BLaER1 treated with 17β-estradiol and CSF1 and Interleukin-3, amounts not matched to agents 10 nM and 100 nM (cell line): Measurements from ENCODE around the gene NUBP2.

Experiments used
- H3K27ac ChIP-seq, 11 experiments: shearing (Covaris generic); formaldehyde crosslinking; 2 replicates each; pipeline ENCODE4 v1.8.1; 2022
- H3K27me3 ChIP-seq, 11 experiments: shearing (Covaris generic); formaldehyde crosslinking; 2 replicates each; pipeline ENCODE4 v1.8.1; 2022
- H3K36me3 ChIP-seq, 11 experiments: shearing (Covaris generic); formaldehyde crosslinking; 2 replicates each; pipeline ENCODE4 v1.8.1; 2022
- H3K4me1 ChIP-seq, 10 experiments: shearing (Covaris generic); formaldehyde crosslinking; 2 replicates each; pipeline ENCODE4 v1.8.1; 2022
- H3K4me2 ChIP-seq, 11 experiments: shearing (Covaris generic); formaldehyde crosslinking; 2 replicates each; pipeline ENCODE4 v1.8.1; 2022
- H3K4me3 ChIP-seq, 10 experiments: shearing (Covaris generic); formaldehyde crosslinking; 2 replicates each; pipeline ENCODE4 v1.8.1; 2022
- H3K9ac ChIP-seq, 11 experiments: shearing (Covaris generic); formaldehyde crosslinking; 2 replicates each; pipeline ENCODE4 v1.8.1; 2022
- H3K9me3 ChIP-seq, 11 experiments: shearing (Covaris generic); formaldehyde crosslinking; replicated peaks in 1 of 11; 2 replicates each; pipeline ENCODE4 v1.8.1; 2022
- H4K20me1 ChIP-seq, 11 experiments: shearing (Covaris generic); formaldehyde crosslinking; 2 replicates each; pipeline ENCODE4 v1.8.1; 2022
- Cebpa-rat ChIP-seq, 11 experiments: shearing (Covaris generic); IDR thresholded peaks; 2 replicates each; pipeline ENCODE4 v1.8.1; 2022

NUBP2 gene

DNA sequence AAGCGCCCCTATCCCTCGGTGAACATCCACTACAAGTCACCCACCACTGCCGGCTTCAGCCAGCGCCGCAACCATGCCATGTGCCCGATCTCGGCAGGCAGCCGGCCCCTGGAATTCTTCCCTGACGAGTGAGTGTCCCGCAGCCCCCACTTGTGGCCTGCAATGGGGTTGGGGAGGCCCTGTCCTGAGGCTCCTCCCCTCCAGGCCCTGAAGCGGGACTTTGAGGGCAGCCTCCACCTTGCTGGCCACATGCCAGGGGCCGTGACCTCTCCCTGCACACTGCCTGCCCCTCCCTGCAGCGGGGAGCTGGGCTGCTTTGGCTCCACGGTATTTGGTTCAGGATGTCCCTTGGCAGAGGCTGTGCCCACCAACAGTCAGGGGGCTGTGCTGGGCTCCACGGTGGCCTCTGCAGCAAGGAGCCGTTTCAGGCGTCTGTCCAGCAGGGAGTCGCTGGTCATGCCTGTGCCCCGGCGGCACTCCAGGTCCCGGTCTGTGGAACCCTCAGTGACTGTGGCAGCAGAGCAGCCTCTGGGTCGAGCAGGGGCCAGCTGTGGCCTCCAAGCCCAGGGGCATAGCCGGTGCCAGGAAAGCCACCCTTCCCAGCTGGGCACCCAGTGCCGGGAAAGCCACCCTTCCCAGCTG lies 19.8 kb upstream of the NUBP2 start:
- H3K4me3 ChIP-seq, result peak overlapping the region in 5 of 10 experiments; percentile 18 to 50 (median 30); a peak in 5 of 20 replicates
- H4K20me1 ChIP-seq, result peaks cover 17 to 99% (median 57%) of the 10 kb centered on the region in 11 experiments; a peak in 21 of 22 replicates
- peaks cover 9 to 50% (median 38%) of the 10 kb centered on the region in 10 experiments; a peak in 19 of 20 replicates for H3K4me1 ChIP-seq
- H3K4me2 ChIP-seq, result peak overlapping the region in 10 of 11 experiments; percentile 35 to 97 (median 88); a peak in 20 of 22 replicates
- H3K27me3 ChIP-seq, result peaks cover 0 to 6% (median 0%) of the 10 kb centered on the region in 11 experiments; a peak in 1 of 22 replicates
- no peaks in the 10 kb centered on the region for H3K9me3 ChIP-seq
- peak overlapping the region in 6 of 11 experiments; percentile 33 to 69 (median 53); a peak in 11 of 22 replicates for H3K27ac ChIP-seq
- H3K36me3 ChIP-seq, result peaks cover 67 to 96% (median 75%) of the 10 kb centered on the region in 11 experiments
- H3K9ac ChIP-seq, result peak overlapping the region in 8 of 11 experiments; percentile 21 to 61 (median 46); a peak in 14 of 22 replicates
- TF ChIP-seq Cebpa-rat (IDR thresholded peaks at IDR 0.05), result no peak

- Histone ChIP-seq H3K9me3 (no peaks in the 10 kb centered on the region), H3K4me1 (peaks cover 9 to 50% (median 38%) of the 10 kb centered on the region in 10 experiments; a peak in 19 of 20 replicates), H3K4me2 (peak overlapping the region in 9 of 11 experiments; percentile 66 to 97 (median 88); a peak in 18 of 22 replicates), H3K4me3 (peak overlapping the region in 1 of 10 experiments; percentile 18; a peak in 2 of 20 replicates), H3K27me3 (peaks cover 0 to 6% (median 0%) of the 10 kb centered on the region in 11 experiments; a peak in 1 of 22 replicates), H4K20me1 (peaks cover 17 to 99% (median 59%) of the 10 kb centered on the region in 11 experiments; a peak in 21 of 22 replicates), H3K27ac (peak overlapping the region in 3 of 11 experiments; percentile 59 to 69 (median 60); a peak in 5 of 22 replicates), H3K36me3 (peaks cover 67 to 96% (median 77%) of the 10 kb centered on the region in 11 experiments), H3K9ac (peak overlapping the region in 5 of 11 experiments; percentile 22 to 61 (median 58); a peak in 7 of 22 replicates)
- no peak for TF ChIP-seq Cebpa-rat (IDR thresholded peaks at IDR 0.05)
These were observed 18.9 kb upstream of the NUBP2 start for GRCh38 chr16:1763521-1764511.

DNA sequence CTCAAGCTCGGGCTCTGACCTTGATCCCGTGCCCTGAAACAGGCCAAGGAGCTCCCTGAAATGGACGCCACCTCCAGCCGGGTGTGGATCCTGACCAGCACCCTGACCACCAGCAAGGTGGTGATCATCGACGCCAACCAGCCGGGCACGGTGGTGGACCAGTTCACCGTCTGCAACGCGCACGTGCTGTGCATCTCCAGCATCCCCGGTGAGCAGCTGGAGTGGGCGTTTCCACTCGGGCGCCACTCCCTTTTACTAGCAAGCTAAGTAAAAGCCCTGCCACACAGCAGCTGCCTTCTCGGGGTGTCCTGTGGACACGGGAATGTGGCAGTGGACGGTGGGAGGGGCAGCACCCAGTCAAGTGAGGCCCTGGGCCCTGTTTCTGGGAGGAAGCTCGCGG lies 17.8 kb upstream of the NUBP2 start:
- H3K36me3 ChIP-seq, result peaks cover 59 to 96% (median 77%) of the 10 kb centered on the region in 11 experiments
- H3K27me3 ChIP-seq, result peaks cover 0 to 6% (median 0%) of the 10 kb centered on the region in 11 experiments; a peak in 1 of 22 replicates
- TF ChIP-seq Cebpa-rat (IDR thresholded peaks at IDR 0.05), result no peak
- no peak overlapping the region for H3K4me3 ChIP-seq
- peaks cover 13 to 45% (median 36%) of the 10 kb centered on the region in 10 experiments for H3K4me1 ChIP-seq
- H3K9me3 ChIP-seq, result no peaks in the 10 kb centered on the region
- H3K4me2 ChIP-seq, result no peak overlapping the region
- H3K27ac ChIP-seq, result no peak overlapping the region
- H3K9ac ChIP-seq, result no peak overlapping the region
- H4K20me1 ChIP-seq, result peaks cover 24 to 99% (median 60%) of the 10 kb centered on the region in 11 experiments; a peak in 21 of 22 replicates

DNA sequence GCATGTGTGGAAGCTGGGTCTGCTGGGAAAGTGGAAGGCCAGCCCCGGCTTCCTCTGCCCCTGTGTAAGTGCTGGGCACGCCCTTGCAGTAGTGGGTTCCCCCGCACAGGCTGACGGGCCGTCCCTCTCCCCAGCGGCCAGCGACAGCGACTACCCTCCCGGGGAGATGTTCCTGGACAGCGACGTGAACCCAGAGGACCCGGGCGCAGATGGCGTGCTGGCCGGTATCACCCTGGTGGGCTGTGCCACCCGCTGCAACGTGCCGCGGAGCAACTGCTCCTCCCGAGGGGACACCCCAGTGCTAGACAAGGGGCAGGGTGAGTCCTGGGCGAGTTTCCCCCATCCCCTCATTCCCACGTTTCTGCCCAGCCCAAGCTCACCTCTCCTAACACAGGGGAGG lies 16.9 kb upstream of the NUBP2 start:
- Histone ChIP-seq H3K9ac (no peak overlapping the region), H3K36me3 (peaks cover 51 to 87% (median 75%) of the 10 kb centered on the region in 11 experiments), H3K9me3 (no peaks in the 10 kb centered on the region), H3K27ac (no peak overlapping the region), H3K4me3 (no peak overlapping the region), H4K20me1 (peaks cover 25 to 99% (median 60%) of the 10 kb centered on the region in 11 experiments; a peak in 21 of 22 replicates), H3K27me3 (peaks cover 0 to 6% (median 0%) of the 10 kb centered on the region in 11 experiments; a peak in 1 of 22 replicates), H3K4me2 (no peak overlapping the region), H3K4me1 (peaks cover 21 to 45% (median 37%) of the 10 kb centered on the region in 10 experiments)
- TF ChIP-seq Cebpa-rat (IDR thresholded peaks at IDR 0.05), result no peak

DNA sequence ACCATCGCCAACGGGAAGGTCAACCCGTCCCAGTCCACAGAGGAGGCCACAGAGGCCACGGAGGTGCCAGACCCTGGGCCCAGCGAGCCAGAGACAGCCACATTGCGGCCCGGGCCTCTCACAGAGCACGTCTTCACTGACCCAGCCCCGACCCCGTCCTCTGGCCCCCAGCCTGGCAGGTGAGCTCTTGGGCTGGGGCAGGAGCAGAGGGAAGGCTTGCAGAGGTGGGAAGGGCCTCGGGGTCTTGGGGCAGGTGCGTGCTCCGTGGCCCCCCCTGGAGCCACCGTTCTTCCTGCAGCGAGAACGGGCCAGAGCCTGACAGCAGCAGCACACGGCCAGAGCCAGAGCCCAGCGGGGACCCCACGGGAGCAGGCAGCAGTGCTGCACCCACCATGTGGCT lies 16.5 kb upstream of the NUBP2 start:
- H3K27ac ChIP-seq, result no peak overlapping the region
- peaks cover 0 to 6% (median 0%) of the 10 kb centered on the region in 11 experiments; a peak in 1 of 22 replicates for H3K27me3 ChIP-seq
- peaks cover 47 to 83% (median 71%) of the 10 kb centered on the region in 11 experiments for H3K36me3 ChIP-seq
- H3K9me3 ChIP-seq, result no peaks in the 10 kb centered on the region
- no peak overlapping the region for H3K9ac ChIP-seq
- H3K4me1 ChIP-seq, result peaks cover 22 to 43% (median 35%) of the 10 kb centered on the region in 10 experiments
- peaks cover 25 to 97% (median 57%) of the 10 kb centered on the region in 11 experiments; a peak in 21 of 22 replicates for H4K20me1 ChIP-seq
- no peak overlapping the region for H3K4me2 ChIP-seq
- H3K4me3 ChIP-seq, result no peak overlapping the region
- TF ChIP-seq Cebpa-rat (IDR thresholded peaks at IDR 0.05), result no peak

GRCh38 chr16:1766701-1767100 lies 16.1 kb upstream of the NUBP2 start:
- Histone ChIP-seq H3K4me2 (no peak overlapping the region), H3K27ac (no peak overlapping the region), H3K4me1 (peaks cover 22 to 39% (median 31%) of the 10 kb centered on the region in 10 experiments), H4K20me1 (peaks cover 25 to 92% (median 53%) of the 10 kb centered on the region in 11 experiments; a peak in 21 of 22 replicates), H3K9me3 (no peaks in the 10 kb centered on the region), H3K4me3 (no peak overlapping the region), H3K9ac (no peak overlapping the region), H3K27me3 (peaks cover 0 to 6% (median 0%) of the 10 kb centered on the region in 11 experiments; a peak in 1 of 22 replicates), H3K36me3 (peaks cover 47 to 81% (median 70%) of the 10 kb centered on the region in 11 experiments)
- no peak for TF ChIP-seq Cebpa-rat (IDR thresholded peaks at IDR 0.05)

GRCh38 chr16:1767116-1767994 lies 15.4 kb upstream of the NUBP2 start:
- no peak overlapping the region for H3K4me2 ChIP-seq
- H3K27ac ChIP-seq, result no peak overlapping the region
- no peak overlapping the region for H3K9ac ChIP-seq
- peaks cover 47 to 76% (median 70%) of the 10 kb centered on the region in 11 experiments for H3K36me3 ChIP-seq
- H3K4me1 ChIP-seq, result peaks cover 17 to 32% (median 25%) of the 10 kb centered on the region in 10 experiments
- H3K4me3 ChIP-seq, result no peak overlapping the region
- no peaks in the 10 kb centered on the region for H3K9me3 ChIP-seq
- H4K20me1 ChIP-seq, result peaks cover 19 to 85% (median 47%) of the 10 kb centered on the region in 11 experiments; a peak in 21 of 22 replicates
- no peak for TF ChIP-seq Cebpa-rat (IDR thresholded peaks at IDR 0.05)
- H3K27me3 ChIP-seq, result peaks cover 0 to under 1% (median 0%) of the 10 kb centered on the region in 11 experiments; a peak in 1 of 22 replicates
